SK-N-SH treated with all-trans-retinoic acid at 6 μM for 48 hours (cell line): ENCODE results near the gene LRP2.

Experiments
- ATAC-seq: fragments of 200-7000 bp; cut with Tn5 transposase; 3 replicates; pipeline ENCODE4 v1.9.1; 2020; ENCODE audit warnings: mild to moderate bottlenecking, moderate library complexity
- BACH2 ChIP-seq: fragments of 250-450 bp; sonication (Bioruptor Pico); IDR thresholded peaks from 2 replicates; pipeline ENCODE4 v1.9.0; 2021; ENCODE audit warnings: mild to moderate bottlenecking, borderline replicate concordance
- CREB5 ChIP-seq: fragments of 250-450 bp; sonication (Bioruptor Pico); IDR thresholded peaks from 2 replicates; pipeline ENCODE4 v1.5.1; 2020; ENCODE audit warnings: low read depth, mild to moderate bottlenecking, moderate library complexity
- CSDC2 ChIP-seq: fragments of 250-450 bp; sonication (Bioruptor Pico); IDR thresholded peaks from 2 replicates; pipeline ENCODE4 v1.5.0; 2020; ENCODE audit warnings: mild to moderate bottlenecking, moderate library complexity
- ESRRG ChIP-seq: fragments of 250-450 bp; sonication (Bioruptor Pico); IDR thresholded peaks from 2 replicates; pipeline ENCODE4 v1.6.1; 2021; ENCODE audit warnings: mild to moderate bottlenecking
- ISL1 ChIP-seq: fragments of 250-450 bp; sonication (Bioruptor Pico); IDR thresholded peaks from 2 replicates; pipeline ENCODE4 v2.1.2; 2022; ENCODE audit warnings: mild to moderate bottlenecking, moderate library complexity
- OSR1 ChIP-seq: fragments of 250-450 bp; sonication (Bioruptor Pico); IDR thresholded peaks from 2 replicates; pipeline ENCODE4 v1.8.0; 2022; ENCODE audit warnings: moderate library complexity, mild to moderate bottlenecking, inconsistent platforms
- PATZ1 ChIP-seq: fragments of 250-450 bp; sonication (Bioruptor Pico); IDR thresholded peaks from 2 replicates; pipeline ENCODE4 v1.8.0; 2020; ENCODE audit warnings: mild to moderate bottlenecking, moderate library complexity, borderline replicate concordance
- POU6F1 ChIP-seq: fragments of 250-450 bp; sonication (Bioruptor Pico); IDR thresholded peaks from 2 replicates; pipeline ENCODE4 v1.8.0; 2021; ENCODE audit warnings: low read depth, mild to moderate bottlenecking, moderate library complexity, borderline replicate concordance
- PPARA ChIP-seq: fragments of 250-450 bp; sonication (Bioruptor Pico); IDR thresholded peaks from 2 replicates; pipeline ENCODE4 v1.5.0; 2020; ENCODE audit warnings: mild to moderate bottlenecking, borderline replicate concordance
- RARB ChIP-seq: fragments of 250-450 bp; sonication (Bioruptor Pico); IDR thresholded peaks from 2 replicates; pipeline ENCODE4 v1.8.0; 2021; ENCODE audit warnings: mild to moderate bottlenecking, moderate library complexity
- SNAI2 ChIP-seq: fragments of 250-450 bp; sonication (Bioruptor Pico); IDR thresholded peaks from 2 replicates; pipeline ENCODE4 v1.5.0; 2020; ENCODE audit warnings: mild to moderate bottlenecking, moderate library complexity
- TCF4 ChIP-seq: fragments of 250-450 bp; sonication (Bioruptor Pico); IDR thresholded peaks from 2 replicates; pipeline ENCODE4 v1.8.0; 2021; ENCODE audit warnings: mild to moderate bottlenecking, moderate library complexity, borderline replicate concordance
- TOX ChIP-seq: fragments of 250-450 bp; sonication (Bioruptor Pico); IDR thresholded peaks from 2 replicates; pipeline ENCODE4 v1.8.0; 2021; ENCODE audit warnings: mild to moderate bottlenecking, moderate library complexity, borderline replicate concordance
- TSHZ2 ChIP-seq: fragments of 250-450 bp; sonication (Bioruptor Pico); IDR thresholded peaks from 2 replicates; pipeline ENCODE4 v1.5.0; 2020; ENCODE audit warnings: mild to moderate bottlenecking, moderate library complexity
- ZC3H10 ChIP-seq: fragments of 250-450 bp; sonication (Bioruptor Pico); IDR thresholded peaks from 2 replicates; pipeline ENCODE4 v1.5.1; 2021; ENCODE audit warnings: mild to moderate bottlenecking, moderate library complexity
- ZFP3 ChIP-seq: fragments of 250-450 bp; sonication (Bioruptor Pico); IDR thresholded peaks from 2 replicates; pipeline ENCODE4 v1.5.0; 2020; ENCODE audit warnings: mild to moderate bottlenecking, moderate library complexity
- ZFP30 ChIP-seq: fragments of 450-650 bp; formaldehyde crosslinking; IDR thresholded peaks from 2 replicates; pipeline ENCODE4 v1.5.0; 2022; ENCODE audit warnings: mild to moderate bottlenecking, moderate library complexity
- ZNF565 ChIP-seq: fragments of 450-650 bp; formaldehyde crosslinking; conservative IDR thresholded peaks from 2 replicates; pipeline ENCODE4 v1.5.0; 2020; ENCODE audit warnings: low read depth, mild to moderate bottlenecking, moderate library complexity
- ZNF70 ChIP-seq: fragments of 450-650 bp; formaldehyde crosslinking; IDR thresholded peaks from 2 replicates; pipeline ENCODE4 v1.5.0; 2020; ENCODE audit warnings: mild to moderate bottlenecking, moderate library complexity
- ZNF8 ChIP-seq: fragments of 450-650 bp; formaldehyde crosslinking; IDR thresholded peaks from 2 replicates; pipeline ENCODE4 v1.5.0; 2020; ENCODE audit warnings: mild to moderate bottlenecking, moderate library complexity
- TF ChIP-seq, protein P1 (sequence below): fragments of 250-450 bp; sonication (Bioruptor Pico); IDR thresholded peaks from 2 replicates; pipeline ENCODE4 v1.5.1; 2021; ENCODE audit warnings: mild to moderate bottlenecking, moderate library complexity

The LRP2 gene

GRCh38 chr2:169300636-169301530 is 61.5 kb downstream of the LRP2 start:
- no peak for TF ChIP-seq ZNF70 (CRISPR knock-in tag)
- TF ChIP-seq TOX: no peak
- no peak for TF ChIP-seq ZNF565 (CRISPR knock-in tag)
- no peak for TF ChIP-seq PATZ1 (CRISPR knock-in tag)
- no peak for TF ChIP-seq ESRRG (CRISPR knock-in tag)
- TF ChIP-seq CREB5: no peak
- TF ChIP-seq SNAI2: no peak
- TF ChIP-seq RARB (CRISPR knock-in tag): no peak
- TF ChIP-seq TCF4 (CRISPR knock-in tag): no peak
- TF ChIP-seq POU6F1 (CRISPR knock-in tag): no peak
- TF ChIP-seq, protein P1, sequence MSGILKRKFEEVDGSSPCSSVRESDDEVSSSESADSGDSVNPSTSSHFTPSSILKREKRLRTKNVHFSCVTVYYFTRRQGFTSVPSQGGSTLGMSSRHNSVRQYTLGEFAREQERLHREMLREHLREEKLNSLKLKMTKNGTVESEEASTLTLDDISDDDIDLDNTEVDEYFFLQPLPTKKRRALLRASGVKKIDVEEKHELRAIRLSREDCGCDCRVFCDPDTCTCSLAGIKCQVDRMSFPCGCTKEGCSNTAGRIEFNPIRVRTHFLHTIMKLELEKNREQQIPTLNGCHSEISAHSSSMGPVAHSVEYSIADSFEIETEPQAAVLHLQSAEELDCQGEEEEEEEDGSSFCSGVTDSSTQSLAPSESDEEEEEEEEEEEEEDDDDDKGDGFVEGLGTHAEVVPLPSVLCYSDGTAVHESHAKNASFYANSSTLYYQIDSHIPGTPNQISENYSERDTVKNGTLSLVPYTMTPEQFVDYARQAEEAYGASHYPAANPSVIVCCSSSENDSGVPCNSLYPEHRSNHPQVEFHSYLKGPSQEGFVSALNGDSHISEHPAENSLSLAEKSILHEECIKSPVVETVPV (CRISPR knock-in tag): no peak
- no peak for TF ChIP-seq ZFP3 (CRISPR knock-in tag)
- TF ChIP-seq TSHZ2 (CRISPR knock-in tag): no peak
- TF ChIP-seq BACH2: no peak
- no peak for TF ChIP-seq CSDC2
- TF ChIP-seq OSR1 (CRISPR knock-in tag): no peak
- no peak for TF ChIP-seq ZFP30 (CRISPR knock-in tag)
- no peak for TF ChIP-seq PPARA (CRISPR knock-in tag)
- no peak for TF ChIP-seq ZC3H10
- TF ChIP-seq, all 23 proteins: peak for 0
- no peak for ATAC-seq

- TF ChIP-seq ZNF70 (CRISPR knock-in tag) (no peak), ZNF8 (CRISPR knock-in tag) (no peak), OSR1 (CRISPR knock-in tag) (no peak), SNAI2 (no peak), ISL1 (CRISPR knock-in tag) (no peak), TCF4 (CRISPR knock-in tag) (no peak), TOX (no peak), ZFP30 (CRISPR knock-in tag) (no peak), ZNF565 (CRISPR knock-in tag) (no peak), ZC3H10 (no peak), CSDC2 (no peak), ESRRG (CRISPR knock-in tag) (no peak), TSHZ2 (CRISPR knock-in tag) (no peak), PATZ1 (CRISPR knock-in tag) (no peak)
- TF ChIP-seq, protein P1 (CRISPR knock-in tag): no peak
Measured at GRCh38 chr2:169298007-169298406, 64.3 kb downstream of the LRP2 start.

More at GRCh38 chr2:169298007-169298406, 64.3 kb downstream of the LRP2 start:
- ATAC-seq: no peak
